HG02852 (cell line): ENCODE measurements around the gene EDEM3.
A peak's percentile ranks its signal among the peaks of the same experiment; 100 is the strongest.
"Not testable (repeated sequence)": the region's sequence is repeated elsewhere in the genome, so short reads cannot be mapped to it uniquely, and the experiment has no call there.

Experiments
- ATAC-seq: cut with Tn5 transposase; IDR thresholded peaks from one replicate; pipeline ENCODE4 v1.9.1; 2021; ENCODE audit warnings: mild to moderate bottlenecking, moderate library complexity; ENCODE audit not compliant: unreplicated experiment

Gene EDEM3

DNA sequence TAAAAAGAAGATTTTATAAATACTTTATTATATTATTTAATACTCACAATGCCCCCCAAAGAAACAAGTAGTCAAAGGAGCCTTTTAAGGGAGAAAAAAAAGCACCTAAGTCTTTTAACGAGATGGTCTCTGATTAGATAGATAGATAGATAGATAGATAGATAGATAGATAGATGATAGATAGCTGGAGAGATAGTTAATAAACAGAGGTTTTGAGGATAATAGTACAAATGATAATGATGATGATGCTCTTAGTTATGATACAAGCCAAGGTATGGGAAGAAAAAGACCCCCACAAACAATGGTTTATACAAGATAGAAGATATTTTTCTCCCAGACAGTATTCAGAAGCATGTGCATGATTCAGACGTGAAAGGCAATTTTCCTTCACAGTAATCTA, 14.6 kb upstream of the EDEM3 start:
- ATAC-seq: no peak

DNA sequence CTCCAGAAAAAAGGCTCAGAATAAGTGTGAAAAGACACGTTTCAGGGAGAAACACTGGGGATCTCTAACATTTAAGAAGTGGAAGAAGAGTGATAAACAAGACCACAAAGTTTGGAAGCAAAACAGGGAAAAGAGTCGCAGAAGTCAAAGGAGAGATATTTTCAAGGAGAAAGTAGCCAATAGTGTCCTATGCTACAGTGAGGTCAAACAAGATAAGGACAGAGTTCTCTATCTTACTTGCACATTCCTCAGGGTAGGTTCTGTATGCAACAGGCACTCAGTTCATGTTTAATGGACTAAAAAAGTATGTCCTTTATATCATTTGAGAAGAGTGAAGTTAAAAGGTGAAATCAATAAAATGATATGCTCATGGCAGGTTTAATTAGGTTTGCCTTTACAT, 13.8 kb upstream of the EDEM3 start:
- no peak for ATAC-seq

DNA sequence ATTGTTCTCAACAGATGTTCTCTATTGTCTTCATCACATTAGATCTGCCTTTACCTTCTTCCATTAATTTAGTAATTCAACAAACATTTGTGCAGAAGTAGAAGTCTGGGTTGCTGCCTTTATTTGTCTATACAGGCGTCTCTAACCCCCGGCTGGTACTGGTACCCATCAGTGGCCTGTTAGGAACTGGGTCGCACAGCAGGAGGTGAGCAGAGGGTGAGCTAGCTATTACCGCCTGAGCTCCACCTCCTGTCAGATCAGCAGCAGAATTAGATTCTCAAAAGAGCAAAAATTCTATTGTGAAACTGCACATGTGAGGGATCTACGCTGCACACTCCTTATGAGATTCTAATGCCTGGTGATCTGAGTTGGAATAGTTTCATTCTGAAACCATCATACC, 12.9 kb upstream of the EDEM3 start:
- ATAC-seq: no peak

DNA sequence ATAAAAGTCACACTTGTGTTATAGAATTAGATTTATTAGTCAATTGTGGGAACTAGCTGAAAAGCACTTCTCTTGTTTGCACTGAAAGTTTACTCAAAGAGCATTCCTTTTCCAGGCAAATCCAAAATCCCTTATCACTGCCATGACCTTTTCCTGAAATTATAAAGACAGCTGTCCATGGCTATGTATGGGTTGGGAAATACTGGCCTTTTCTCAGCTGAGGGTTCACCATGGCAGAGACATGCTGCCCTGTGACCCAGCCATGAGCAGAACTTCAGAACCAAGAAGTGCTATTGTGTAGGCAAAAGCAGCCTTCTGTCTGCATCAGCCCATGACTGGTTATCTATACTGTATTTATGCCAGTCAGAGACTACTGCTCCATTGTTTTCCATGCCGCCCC, 9.8 kb upstream of the EDEM3 start:
- ATAC-seq: no peak

DNA sequence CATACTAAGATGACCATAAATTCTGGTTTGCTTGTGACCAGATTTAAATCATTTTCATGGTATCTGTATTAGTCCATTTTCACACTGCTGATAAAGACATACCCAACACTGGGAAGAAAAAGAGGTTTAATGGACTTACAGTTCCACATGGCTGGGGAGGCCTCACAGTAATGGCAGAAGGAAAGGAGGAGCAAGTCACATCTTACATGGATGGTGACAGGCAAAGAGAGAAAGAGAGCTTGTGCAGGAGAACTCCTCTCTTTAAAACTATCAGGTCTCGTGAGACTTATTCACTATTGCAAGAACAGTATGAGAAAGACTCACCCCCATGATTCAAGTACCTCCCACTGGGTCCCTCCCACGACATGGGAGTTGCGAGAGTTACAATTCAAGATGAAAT, 8.9 kb upstream of the EDEM3 start:
- not testable (repeated sequence) for ATAC-seq

DNA sequence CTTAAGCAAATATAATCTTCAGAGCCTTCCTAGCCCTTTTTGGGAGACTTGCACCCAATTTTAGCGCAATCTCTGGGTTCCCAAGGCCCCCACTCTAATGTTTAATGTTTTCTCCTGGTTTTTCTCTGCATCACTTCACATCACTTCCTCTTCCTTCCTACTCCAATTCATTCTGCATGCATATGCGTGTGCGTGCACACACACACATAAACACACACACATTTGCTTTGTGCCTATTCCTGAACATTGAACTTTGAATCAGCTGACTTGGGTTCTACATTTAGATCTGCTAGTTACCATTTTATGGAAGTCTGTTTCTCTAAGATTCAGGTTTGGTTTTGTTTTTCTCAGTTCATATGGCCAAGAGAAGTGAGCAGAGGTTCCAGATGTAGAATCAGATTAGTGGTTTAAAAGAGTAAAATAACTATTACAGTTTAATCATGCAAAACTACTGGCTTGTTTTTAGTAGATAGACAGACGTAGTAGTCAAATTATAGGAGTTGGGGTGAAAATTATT, 7.4 kb upstream of the EDEM3 start:
- ATAC-seq: no peak

DNA sequence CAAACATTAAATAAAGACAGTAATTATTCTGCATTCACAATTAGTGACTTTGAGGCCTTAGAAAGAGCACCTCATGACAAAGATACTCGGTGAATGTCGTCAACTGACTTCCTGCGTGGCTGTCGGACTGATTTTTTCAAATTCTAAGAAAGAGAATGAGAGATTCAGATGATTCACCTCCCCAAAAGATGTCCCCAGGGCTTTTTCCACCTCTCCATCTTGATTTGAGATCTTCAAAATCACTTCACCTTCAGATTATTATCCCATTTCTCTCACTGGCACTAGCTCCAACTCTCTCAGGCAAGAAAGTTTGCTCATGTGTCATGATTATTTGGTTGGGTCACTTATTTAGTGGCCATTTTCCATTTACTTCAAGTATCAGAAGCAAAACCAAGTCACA, 5.0 kb upstream of the EDEM3 start:
- no peak for ATAC-seq

DNA sequence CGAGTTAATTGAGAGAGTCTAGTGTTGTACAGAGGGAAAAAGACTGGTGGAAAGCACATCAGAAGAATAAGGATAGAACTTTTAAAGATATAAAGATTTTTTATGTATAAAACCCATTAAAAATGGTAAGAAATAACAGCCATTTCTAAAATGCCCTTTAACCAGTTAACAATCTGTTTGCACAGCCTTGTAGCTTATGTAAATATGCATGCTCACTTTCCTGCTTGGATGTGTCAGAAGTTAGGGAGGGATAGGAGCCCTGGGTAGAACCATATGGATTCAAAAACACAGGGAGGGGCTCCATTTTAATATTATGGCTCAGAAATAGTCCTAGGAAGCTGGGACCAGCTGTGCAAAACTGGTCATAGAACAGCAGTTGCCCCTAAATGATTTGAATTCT, 4.5 kb upstream of the EDEM3 start:
- no peak for ATAC-seq

DNA sequence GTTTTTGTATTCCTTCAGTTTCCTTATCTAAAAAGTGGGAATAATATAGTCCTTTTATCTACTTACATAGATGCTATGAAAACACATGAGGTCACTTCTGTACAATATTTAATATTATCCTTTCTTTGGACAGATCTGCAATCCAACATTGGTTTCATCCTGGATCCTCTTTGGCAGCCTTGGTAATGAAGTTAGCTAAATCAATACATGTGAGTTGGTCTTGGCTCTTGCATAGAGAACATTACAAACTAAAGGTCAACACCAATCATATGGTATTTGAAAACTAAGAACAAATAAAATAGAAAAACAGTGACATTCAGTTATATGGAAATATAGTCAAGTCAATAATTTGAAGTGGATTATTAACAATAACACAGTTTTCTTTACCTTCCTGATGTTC, 3.2 kb upstream of the EDEM3 start:
- ATAC-seq: no peak

DNA sequence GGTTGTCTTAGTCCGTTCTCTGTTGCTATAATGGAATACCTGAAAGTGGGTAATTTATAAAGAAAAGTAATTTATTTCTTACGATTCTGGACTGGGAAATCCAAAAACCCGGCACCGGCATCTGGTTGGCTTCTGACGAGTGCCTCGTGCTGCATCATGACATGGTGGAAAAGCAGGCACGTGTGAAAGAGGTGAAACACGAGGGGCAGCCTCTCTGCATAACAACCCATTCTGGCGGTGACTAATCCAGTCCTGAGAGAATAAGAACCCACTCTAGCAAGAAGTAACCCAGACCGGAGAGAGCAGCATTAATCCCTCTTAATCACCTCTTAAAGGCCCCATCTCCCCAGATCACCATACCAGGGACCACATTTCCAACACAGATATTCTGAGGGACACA, 2.7 kb upstream of the EDEM3 start:
- ATAC-seq: no peak

DNA sequence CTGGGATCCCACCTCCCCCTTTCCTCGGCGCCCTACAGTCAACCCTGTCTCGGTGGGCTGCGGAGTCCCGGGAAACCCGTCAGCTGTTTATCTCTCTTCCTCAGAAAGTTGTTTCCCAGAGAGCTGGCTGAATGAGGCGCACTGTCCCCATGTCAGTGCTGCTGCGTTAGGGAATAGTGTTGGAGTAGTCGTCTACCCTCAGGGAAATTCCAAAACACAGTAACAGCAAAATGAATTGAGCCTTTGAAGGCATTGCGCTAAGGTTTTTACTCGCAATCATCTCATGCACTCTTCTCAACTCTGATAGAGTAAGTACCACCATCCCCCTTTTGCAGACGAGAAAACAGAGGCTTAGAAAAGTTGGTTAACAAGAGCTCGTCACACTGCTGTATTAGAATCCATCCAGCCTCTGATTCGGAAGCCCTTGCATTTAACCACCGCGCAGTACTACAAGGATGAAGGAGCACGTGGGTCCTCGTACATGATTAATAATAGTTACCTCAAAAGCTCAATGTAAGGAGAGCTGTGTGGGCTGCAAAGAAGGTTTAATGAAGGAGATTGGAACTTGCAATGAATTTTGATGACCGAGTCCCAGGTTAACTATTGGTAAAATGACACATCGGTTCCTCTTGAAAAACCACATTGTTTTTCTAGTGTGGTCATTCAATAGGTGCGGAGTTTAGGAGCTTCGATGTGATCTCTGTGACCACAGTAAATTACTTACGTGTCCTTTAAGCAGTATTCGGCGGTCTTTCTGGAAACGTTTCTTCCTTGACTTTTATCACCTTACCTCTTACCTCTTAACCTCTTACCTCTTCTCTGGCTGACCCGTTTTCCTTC, 788 bp upstream of the EDEM3 start:
- ATAC-seq: peak; percentile 17

DNA sequence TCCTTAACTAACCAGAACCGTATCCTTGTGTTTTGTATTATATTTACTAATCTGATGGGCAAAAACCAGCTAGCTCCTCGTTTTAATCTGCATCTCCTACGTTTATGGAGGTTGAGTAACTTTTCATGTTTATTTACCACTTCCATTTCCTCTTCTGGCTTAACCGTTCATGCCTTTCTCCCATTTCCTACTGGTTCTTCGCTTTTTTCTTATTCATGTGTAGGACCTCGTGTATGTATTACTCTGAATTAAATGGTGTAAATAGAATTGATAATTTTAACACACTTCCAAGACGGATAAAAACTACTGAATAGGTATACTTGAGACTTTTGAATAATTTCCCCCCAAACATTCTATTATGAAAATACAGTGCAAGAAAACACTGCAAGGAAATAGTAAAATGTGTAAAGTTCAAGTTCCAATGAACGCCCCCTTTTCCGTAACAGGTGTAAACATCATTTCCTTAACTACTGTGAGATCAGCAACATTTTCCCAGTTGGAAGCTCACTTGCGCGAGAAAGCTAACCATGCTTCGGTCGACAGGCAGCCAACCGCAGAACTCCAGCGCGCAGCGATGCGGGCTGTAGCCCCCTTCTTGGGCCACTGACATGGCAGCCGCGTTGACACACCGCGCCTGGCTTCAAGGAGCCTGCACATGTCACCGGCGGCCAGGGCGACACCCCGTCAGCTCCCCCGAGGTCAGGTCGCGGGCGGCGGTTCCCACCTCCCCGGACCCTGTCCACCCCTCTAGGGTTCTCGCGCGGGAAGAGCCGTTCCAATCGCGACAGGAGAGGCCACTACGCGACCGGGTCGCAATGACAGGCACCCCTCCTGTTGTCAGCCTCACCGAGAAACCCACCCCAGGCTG, 816 bp downstream of the EDEM3 start:
- ATAC-seq: peak; percentile 7

DNA sequence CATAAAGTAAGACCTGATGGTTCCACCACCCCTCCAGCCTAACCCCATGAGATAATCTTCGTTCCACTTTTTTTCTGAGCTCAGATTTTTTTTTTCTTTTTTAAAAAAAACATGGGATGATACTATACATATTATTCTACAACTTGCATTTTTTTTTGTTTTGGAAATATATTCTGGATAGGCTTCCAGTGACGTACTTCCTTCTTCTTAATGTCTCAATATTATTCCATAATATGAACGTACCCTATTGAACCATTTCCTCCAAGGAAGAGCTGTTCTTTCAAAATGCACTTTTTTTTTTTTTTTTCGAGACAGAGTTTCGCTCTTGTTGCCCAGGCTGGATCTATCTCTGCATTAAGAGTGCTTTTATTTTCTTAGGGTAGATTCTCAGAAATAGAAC, 1.5 kb downstream of the EDEM3 start:
- ATAC-seq: no peak

DNA sequence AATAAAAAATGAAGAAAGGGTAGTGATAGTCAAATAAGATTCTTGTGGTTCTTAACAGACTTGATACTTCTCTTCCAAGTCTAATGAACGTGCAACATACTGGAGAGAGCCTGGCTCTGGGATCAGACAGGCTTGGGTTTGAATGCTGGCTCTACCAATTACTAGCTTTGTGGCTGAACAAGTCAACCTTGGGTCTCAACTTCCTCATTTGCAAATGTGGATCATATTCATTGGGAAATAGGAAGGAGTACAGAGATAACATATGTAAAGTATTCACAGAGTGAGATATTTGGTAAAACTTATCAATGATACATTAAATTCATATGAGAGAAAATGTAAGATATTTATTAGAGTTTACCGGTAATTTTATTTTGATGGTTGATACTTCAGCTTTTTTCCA, 2.0 kb downstream of the EDEM3 start:
- no peak for ATAC-seq

DNA sequence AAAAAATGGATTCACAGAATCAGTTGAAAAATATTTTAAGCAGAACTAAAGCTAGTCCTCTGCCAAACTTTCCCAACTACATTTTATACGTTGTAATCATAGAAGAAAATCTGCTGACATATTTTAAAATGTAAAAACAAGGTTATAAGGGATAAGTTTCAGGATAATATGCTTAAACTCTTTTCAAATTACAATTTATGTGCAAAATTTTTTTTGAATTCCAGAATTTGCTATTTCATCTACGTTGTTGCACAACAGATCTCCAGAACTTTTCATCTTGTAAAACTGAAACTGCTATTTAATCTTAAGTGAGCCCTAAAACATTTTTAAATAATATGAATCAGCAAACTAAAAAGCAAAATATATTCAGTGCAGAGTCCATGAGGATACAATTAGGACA, 5.9 kb downstream of the EDEM3 start:
- no peak for ATAC-seq

DNA sequence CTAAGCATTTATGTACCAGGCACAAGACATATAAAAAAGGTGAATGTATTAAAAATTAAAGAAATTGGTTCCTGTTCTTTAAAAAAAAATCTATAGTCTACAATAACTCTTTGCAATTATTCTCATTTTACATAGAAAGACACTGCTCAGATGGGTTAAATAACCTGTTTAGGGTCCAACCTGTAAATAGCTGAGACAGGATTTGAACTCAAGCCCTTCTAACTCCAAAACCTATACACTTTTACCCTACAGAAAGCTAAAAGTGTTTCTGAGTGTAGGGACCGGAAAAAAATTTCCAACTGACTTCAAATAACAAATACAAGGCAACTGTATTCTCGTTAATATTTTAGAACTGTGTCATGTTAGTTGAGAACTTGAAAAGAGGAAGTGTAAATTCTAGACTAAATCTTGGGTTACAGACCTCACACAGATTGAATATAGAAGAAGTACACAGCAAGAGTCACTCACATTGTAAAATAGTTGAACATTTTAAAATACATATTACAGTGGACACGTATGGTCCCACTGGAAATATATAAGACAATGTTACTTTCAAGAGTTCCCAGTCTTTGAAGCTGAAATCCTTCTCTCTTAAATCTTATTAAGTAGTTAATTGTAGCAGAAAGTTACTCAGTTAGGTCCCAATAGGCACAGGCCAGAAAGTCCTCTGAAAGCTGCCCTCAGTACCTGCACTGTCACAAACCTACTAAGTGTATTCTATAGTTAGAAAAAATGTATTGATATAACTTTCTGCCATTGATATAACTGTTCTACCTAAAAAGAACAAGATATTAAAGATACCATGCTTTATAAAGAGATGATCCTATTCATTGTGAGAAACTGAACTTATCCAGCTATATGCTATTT, 7.3 kb downstream of the EDEM3 start:
- peak; percentile 82 for ATAC-seq

DNA sequence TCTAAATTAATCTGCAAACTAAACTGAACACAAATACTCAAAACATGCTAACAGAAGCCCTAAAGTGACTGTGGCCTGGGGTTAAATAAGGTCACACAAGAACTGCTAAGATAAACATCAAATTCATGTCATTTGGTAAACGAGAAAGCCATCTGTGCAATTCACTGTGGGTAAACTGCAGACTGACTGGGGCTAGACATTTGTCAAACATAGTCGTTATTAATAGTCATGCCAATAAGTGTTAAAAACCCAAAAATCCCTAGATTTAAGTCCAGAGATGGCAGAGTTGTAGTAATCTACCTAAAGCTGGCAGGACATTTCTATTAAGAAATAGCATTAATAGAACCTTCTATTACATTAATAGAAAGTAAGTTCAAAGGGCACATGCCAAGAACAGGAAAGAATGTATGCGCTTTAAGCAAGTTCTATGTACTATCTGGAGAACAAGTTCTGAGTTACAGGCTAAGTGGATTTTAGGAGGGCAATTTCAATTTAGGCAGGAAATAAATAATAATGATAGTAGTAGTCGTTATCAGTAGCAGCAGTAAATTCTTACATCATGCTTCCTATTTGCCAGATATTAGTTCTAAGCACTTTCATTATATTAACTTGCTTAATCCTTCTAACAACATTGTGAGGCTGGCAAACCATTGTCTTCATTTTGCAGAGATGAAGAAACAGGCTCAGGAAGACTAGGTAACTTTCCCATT, 8.6 kb downstream of the EDEM3 start:
- peak; percentile 34 for ATAC-seq

DNA sequence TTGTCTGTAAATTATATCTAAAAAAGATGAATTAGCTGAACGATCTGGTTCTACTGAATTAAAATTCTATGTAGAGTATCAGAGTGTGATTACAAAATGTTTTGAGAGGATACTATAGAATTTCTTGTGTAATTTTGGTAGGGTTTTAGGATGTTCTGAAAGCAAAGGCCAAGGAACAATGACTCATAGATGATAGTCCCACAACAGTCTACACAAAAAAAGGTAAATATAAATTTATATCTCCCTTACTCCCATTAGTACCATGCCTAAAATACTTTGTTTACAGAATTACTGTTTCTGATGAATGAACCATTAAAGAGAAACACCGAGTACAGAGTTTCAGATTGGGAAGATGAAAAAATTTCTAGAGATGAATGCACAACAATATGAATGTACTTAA, 9.5 kb downstream of the EDEM3 start:
- no peak for ATAC-seq

DNA sequence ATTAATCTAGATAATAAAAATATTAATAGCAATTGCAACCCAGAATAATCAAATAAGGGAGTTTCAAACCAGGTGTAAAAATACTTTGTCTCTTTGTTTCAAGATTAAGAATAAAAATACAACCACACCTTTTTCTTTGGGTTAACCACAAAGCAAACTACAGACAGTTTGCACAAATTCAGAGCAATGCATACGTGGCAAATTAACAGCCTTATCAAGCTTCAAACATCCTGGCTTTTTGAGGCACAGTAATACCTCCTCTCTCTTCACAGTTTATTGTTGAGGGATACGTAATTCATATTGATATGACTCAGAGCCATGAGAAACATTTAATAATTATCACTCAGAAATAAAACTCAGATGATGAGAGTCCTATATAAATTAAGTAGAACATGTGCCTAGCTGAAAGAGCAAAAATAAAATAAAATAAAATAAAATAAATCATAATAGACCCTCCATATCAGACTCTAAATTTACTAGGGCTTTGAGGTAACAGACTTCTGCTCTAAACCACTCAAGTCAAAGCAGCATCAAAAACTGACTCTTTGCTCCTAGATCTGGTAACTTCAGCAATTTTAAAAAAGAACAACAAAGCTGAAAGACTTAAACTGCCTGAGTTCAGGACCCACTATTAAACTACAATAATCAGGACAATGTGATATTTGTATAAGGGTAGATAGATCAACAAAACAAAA, 11.4 kb downstream of the EDEM3 start:
- ATAC-seq: peak; percentile 50

DNA sequence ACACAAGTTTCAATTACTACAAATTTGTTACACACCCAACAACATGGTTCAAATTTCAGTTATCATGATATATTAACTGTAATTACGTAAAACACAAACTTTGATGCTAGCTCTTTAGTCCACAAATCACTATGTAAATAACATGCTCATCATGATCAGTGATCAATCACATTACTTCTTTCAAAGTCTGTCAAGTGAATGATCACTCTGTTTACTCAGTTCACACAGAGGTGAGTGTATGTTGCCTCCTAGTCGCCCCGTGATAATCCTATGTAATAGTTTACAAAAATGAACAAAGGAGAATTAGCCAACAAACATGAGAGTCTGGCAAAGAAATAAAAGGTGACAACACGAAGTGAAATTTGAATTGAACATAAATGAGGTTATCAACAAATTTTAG, 14.3 kb downstream of the EDEM3 start:
- ATAC-seq: no peak
